ENCODE results near the gene TDRD6.
A peak's percentile ranks its signal among the peaks of the same experiment; 100 is the strongest.
"Not testable (repeated sequence)": the region's sequence is repeated elsewhere in the genome, so short reads cannot be mapped to it uniquely, and the experiment has no call there.

TDRD6 gene, protein sequence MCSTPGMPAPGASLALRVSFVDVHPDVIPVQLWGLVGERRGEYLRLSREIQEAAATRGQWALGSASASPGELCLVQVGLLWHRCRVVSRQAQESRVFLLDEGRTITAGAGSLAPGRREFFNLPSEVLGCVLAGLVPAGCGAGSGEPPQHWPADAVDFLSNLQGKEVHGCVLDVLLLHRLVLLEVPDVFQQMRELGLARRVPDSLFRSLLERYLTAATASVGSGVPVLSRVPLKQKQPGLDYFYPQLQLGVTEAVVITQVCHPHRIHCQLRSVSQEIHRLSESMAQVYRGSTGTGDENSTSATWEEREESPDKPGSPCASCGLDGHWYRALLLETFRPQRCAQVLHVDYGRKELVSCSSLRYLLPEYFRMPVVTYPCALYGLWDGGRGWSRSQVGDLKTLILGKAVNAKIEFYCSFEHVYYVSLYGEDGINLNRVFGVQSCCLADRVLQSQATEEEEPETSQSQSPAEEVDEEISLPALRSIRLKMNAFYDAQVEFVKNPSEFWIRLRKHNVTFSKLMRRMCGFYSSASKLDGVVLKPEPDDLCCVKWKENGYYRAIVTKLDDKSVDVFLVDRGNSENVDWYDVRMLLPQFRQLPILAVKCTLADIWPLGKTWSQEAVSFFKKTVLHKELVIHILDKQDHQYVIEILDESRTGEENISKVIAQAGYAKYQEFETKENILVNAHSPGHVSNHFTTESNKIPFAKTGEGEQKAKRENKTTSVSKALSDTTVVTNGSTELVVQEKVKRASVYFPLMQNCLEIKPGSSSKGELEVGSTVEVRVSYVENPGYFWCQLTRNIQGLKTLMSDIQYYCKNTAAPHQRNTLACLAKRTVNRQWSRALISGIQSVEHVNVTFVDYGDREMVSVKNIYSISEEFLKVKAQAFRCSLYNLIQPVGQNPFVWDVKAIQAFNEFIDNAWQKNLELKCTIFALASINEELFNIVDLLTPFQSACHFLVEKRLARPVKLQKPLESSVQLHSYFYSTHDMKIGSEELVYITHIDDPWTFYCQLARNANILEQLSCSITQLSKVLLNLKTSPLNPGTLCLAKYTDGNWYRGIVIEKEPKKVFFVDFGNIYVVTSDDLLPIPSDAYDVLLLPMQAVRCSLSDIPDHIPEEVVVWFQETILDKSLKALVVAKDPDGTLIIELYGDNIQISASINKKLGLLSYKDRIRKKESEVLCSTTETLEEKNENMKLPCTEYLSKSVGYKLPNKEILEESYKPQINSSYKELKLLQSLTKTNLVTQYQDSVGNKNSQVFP (N-terminal part only)

DNA sequence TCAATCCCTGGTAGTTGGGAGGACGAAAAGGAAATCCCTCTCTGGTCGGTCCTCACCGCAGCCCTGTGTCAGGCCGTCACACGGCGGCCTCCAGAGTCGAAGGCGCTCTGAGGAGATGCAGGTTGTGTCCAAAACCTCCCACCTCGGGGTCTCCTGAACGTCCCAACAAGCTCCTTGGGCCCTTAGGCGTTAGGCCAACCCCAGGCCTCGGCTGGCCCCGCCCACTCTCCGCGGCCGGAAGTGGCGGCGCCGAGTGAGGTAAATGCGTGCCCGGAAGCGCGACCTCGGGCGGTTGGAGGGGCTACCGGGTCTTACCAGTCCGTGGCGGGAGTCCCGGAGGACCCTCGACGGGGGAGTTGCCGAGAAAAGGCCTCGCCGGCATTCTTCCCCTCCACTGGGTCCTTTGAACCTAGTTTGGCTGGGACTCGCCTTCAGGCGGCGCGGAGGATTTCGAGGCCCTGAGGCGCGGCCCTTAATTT is at the start of gene TDRD6:
Gene TDRD6, plus strand, starts transcription at position 267 of the 479 bp plus-strand sequence. CDS start 244 bp downstream, outside the sequence.
- no peak for DNase-seq

DNA sequence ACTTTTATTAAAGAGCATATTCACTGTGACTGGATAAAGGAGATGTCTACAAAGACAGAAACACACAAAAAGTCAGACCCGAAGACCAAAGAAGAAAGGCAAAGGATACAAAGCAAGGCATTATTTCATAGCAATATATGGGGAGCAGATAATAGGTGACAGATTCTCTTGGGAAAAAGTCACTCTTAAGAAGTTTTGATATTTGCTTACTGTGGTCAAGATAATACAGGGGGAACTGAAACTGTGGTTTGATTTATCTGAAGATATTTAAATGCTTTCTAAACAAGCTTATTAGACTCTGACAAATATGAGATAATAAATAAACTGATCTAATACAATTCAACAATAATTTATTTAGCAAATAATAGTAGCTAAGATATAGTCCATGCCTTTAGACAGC is 49.8 kb upstream of the TDRD6 start:
- no peak for DNase-seq

DNA sequence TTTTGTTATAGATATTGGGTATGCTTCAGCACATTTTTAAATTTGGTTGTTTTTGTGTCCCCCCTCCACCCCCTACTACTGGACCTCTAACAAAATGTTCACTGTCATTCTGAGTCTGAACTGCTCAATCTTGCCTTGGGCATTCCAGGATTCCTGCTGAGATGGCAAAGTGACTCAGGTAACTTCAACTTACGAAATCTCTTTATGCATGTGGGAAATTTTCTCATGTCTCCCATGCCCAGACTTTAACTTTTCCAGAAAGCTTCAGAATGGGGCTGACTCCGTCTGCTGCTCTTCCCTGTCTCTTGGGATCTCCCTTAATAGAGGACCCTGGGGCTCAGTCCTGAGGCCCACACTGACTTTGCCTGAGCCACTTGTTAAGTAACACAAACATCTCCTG is 49.0 kb upstream of the TDRD6 start:
- DNase-seq = no peak

DNA sequence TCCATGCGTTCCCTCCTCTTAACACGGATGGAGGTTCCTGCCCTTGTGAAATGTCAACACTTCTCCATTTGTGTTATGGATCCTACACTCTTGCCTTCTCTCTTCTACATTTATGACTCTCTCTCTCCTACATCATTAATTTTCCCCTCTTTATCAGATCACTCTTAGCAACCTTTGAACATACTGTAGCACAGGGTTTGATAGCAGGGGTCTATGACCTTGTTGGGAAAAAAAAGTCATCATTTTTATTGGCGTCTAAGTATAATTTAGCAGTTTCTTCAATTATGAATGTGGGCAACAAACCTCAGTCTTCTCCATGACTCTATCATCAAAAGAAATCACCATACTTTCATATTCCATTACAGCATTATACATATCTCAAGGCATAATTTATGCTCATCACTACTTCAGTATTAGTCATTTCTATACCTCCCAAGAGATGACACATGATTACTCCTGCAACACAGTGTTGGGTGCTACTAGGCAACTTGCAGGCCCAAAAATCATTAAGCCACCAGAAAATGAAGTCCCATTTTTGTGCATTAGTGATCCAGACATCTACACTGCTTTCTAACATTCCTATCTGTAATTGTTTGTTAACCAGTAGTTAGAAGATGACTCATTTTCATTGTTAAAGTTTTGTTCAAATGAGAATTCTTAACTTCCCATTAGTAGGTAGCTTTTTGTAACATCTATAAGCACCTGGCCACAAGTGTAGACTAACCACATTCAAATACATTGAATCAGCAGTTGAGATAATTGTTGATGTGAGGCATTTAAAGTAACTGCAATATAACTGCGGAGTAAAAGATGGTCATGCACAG is 44.5 kb upstream of the TDRD6 start:
- no peak for DNase-seq

DNA sequence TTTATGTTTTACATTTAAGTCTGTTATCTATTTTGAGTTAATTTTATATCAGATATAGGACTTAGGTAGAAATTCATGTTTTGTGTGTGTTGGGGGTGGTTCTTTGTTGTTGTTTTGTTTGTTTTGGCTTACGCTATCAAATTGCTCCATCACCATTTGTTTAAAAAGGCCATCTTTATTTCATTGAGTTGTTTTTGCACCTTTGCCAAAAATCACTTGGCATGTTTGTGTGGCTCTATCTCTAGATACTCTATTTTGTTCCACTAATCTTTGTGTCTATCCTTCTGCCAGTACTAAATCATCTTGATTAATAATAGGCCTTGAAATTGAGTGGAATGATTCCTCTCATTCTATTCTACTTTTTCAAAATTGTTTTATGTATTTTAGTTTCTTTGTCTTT is 42.4 kb upstream of the TDRD6 start:
- DNase-seq = no peak

DNA sequence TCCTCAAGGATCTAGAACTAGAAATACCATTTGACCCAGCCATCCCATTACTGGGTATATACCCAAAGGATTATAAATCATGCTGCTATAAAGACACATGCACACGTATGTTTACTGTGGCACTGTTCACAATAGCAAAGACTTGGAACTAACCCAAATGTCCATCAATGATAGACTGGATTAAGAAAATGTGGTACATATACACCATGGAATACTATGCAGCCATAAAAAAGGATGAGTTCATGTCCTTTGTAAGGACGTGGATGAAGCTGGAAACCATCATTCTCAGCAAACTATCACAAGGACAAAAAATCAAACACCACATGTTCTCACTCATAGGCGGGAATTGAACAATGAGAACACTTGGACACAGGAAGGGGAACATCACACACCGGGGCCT is 39.6 kb upstream of the TDRD6 start:
- not testable (repeated sequence) for DNase-seq

DNA sequence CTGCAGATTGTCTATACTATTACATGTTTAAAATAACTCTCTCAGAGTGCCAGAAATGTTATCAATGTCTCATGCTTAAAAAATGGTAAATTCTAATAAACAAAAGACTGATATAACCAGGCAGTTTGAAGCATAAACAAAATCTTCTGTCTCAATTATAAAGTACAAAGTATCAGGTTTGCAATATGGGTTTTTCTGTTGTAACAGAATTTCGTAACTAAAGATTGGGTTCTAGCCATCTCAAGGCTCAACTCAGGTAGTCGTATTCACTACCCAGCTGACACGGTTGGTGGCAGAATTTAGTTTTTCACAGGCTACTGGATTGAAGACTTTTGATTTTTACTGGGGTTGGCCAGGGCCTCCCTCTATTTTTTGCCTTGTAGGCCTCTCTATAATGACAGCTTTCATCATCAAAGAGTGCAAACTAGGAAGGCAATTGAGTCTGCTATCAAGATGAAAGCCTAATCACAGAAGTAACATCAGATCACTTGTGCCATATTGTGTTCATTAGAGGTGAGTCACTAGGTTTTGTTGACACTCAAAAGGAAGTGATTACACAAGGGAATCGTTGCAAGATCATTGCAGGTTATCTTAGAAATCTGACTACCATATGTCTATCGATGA is 38.7 kb upstream of the TDRD6 start:
- no peak for DNase-seq

DNA sequence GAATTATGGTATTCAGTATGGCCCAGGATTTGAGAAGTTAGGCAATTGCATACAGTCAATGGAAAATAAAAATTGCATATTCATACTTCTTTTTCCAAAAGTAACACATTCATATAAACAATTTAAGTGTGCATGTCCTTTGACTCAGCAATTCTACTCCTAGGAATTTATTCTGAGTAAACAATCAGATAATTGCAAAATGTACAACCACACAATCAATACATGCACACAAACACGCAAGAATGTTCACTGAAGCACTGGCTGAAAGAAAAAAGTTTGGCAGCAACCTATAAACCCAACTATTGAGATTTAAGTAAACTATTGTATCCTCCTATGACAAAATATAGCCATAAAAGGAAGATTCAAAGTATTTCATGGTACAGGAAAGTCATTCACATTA is 36.7 kb upstream of the TDRD6 start:
- no peak for DNase-seq

DNA sequence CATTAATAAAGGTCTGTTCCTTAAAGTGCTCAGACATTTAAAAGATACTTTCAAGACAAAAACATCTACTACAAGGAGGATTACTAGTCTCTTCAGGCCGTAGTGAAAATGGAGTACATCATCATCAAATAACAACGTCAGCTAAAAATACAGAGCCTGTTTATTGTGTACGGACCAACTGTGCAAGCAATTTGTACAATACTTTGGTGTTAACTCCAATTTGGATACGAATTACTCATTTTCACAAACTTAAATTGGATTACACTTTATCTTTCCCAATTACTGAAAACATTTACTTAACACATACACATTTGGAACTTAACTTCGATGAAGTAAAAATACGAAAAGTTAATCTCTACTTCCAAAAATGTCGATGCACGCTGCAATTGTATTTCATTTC is 35.9 kb upstream of the TDRD6 start:
- DNase-seq = no peak

DNA sequence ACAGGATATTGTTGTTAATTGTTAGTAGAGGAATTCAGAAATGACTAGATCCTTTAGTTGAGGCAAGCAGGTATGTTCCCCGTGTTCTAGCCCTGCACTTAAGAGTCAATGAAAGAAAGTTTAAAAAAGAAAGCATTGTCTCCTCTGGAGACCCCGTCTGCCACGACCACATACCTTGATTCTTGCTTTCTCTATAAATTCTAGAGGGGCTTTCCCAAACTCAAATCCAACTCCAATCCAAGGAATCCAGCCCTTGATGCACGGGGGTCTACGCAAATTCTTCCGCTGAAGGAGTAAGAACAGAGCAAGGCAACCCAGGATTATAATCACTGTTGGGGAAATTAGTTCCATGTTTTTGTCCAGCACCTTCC is 35.5 kb upstream of the TDRD6 start:
- DNase-seq = no peak

DNA sequence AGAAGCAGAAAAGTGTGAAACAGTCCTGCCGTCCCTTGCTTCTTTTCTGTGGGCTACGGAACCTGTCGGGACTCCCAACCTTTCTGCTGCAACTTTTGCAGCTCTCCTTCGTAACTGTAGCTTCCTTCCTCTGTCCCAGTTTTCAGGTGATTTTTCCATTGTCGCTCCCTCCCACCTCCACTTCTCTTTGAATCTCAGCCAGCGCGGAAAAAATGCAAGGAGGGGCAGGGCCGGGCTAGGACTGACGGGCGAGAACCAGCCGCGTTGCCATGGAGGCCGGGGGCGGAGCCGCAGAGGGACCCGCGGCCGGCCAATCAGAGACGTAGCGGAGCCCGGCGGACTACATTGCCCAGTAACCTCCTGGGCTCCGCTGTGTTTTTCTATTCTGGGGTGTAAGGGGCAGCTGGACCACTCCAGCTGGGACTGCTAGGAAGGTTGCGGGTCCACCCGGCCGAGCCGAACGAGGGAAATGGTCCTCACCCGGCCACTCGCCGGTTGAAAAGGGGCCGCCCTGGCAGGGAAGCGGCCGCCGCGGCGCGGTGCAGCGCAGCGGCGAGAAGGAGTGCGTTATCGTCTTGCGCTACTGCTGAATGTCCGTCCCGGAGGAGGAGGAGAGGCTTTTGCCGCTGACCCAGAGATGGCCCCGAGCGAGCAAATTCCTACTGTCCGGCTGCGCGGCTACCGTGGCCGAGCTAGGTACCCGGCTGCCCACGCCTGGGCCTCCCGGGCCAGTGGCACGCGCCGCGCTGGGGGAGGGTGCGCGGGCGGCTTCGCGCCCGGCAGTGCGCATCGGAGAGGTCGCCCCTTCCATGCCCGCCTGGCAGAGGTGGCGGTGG is 34.9 kb upstream of the TDRD6 start, which contains the start of the genes CYP39A1 and SLC25A27:
Gene CYP39A1, minus strand, starts transcription at position 216 of the 836 bp plus-strand sequence. CDS start 236 bp downstream, outside the sequence.
Gene SLC25A27, plus strand, starts transcription at position 373 of the 836 bp plus-strand sequence. Its CDS starts 218 bp downstream, at position 591.
- DNase-seq = peak; percentile 53 to 90

DNA sequence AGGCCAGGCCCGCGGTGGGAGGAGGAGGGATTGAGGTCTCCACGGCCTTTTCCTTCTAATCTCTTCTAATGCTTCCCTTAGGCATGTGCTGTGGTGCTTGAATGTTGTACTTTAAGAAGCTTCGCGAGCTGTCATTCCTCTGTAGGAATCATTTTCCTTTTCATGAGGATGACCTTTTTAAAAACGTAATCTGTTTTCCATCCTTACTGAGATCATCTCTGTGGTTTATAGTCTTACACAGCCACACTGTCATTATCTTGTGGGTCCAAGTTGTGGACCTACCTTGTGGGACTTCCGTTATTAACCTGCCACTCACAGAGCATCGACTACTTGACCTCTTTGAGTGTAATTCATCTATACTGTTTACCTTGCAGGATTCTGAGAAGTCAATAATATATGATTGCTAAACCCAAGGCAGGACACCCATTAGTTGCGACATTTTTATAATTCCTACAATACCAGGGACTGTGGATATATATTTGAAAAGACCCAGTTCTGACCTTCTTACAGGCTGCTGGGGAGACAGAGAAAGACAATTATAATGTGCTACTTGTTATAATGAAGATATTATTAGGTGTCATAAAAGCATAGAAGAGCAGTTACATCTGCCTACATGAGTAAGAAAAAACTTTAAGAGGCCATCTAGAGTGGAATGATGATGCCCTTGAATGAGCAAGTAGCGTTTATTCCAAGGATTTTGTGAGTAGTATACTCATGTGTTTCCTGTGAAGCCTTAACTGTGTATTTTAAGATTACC is 34.1 kb upstream of the TDRD6 start:
- no peak for DNase-seq

DNA sequence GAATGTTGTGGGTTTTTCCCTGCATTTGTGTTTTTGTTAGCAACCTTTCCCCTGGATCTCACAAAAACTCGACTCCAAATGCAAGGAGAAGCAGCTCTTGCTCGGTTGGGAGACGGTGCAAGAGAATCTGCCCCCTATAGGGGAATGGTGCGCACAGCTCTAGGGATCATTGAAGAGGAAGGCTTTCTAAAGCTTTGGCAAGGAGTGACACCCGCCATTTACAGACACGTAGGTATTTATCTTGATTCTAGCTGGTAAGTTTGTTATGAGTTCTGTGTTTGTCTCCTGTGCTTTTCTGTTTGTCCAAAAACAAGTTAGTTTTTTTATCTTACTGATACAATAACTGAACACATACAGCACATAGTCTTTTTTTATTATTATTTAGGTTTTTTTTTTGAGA is 31.9 kb upstream of the TDRD6 start:
- peak in 1 of 2 experiments; percentile 31 for DNase-seq

DNA sequence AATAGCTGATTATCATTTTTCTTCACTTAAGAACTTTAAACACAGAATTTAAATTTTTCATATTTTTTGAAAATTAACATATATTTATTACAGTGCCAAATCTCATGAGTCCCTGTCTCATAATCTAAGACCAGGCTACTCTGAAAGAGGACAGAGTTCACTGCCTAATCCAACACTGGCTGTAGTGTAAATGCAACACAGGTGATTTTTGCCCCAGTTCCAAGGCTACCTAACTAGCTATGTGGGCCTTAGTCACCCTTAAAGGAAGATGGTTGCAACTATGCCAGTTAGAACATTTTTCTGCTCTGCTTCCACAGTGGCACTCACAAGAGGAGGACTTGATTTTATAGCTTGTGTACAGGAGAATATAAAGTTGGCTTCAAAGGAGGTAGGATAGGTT is 30.0 kb upstream of the TDRD6 start:
- DNase-seq = no peak

DNA sequence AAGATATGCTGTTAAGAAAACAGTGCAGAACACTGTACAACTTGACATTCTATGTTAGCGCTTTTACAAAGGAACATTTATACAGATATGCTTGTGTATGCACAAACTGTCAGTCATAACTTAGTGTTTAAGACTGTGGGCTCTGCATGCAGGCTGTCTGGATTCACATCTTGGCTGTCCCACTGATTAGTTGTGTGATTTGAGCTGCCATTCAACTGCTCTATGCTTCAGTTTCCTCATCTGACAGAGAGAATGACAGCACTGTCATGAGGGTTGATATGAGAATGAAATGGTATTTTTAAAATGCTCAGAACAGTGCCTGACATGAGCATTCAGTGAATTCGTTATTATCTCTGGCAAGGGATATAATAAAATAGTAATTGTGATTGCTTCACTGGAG is 26.2 kb upstream of the TDRD6 start:
- no peak for DNase-seq

DNA sequence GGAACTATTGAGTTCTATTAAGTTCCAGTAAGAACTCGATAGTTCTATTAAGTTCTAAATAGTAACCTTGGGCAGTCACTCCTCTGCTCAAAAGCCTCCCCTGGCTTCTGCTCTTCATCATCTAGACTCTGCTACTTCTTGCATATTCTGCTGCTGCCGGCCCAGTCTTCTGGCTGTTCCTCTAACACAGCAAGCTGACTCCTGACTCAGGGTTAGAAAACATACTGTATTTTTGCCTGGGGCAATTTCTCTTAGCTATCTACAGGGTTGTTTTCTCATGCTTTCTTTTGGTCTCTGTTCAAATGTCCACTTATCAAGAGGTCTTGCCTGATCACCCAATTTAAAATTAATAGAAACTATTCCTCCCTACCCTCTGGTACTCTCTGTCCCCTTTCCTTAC is 20.3 kb upstream of the TDRD6 start:
- DNase-seq = no peak

DNA sequence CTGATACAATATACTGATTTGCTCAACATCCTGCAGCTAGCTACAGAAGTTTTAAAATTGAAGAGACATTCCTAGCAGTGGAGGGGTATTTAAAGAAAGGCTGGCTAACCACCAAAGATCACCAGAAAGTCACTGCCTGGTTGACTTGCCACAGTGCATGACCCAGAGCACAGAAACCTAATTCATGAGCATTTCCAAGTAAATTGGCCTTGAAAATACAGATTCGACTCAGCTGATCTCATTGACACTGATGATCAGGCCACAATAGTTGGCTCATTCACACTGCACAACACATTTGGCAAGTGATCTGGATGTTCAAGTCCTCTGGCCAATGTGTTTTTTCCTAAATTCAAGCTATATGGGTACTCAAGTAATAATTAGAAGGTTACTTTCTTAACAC is 13.3 kb upstream of the TDRD6 start:
- DNase-seq = no peak

DNA sequence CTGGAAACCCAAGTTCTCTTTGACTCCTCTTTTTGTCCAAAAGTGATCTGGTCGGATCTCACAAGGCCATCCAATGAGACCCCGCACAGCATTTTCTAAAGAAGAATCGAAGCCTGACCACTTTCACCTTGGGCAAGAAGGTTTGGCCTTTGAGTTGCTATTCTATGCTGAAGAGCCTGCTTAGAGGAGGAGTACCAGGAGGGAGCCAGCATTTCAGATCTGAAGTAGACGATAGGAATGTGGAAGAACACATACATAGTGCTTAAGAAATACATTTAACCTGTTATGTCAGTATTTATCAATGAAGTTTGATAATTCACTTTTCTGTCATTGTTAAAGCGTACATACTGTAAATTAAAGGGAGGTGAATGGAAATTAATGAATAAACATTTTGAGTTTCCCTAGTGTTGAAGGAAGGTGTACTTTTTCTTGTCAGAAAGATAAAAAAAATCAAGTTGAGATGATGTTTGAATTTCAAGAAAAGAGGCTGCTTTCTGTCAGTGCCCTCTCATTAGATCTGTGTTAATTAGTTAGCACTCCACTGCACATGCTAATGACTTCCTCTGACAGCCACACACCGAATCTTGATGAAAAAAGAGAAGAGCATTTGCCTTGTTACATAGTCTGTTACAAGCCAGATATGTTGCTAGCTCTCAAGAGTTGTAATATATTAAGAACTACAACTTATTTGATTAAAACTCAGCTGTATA is 10.9 kb upstream of the TDRD6 start:
- DNase-seq = no peak

DNA sequence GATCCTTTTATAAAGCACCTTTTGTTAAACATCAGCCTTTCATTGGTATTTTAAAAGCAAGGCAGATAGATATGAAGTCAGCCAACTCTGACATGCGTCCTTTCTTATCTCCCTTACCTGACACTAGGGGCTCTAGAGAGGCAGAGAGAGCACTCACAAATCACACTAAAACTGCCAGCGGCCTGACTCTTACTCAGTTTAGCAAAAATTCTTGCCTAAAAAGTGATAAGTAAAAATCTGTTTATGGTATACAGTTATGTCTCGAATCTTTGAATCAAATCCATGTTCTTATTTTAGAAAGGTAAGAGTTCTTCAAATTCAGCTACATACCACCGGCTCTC is 10.4 kb upstream of the TDRD6 start:
- peak in 1 of 2 experiments; percentile 17 for DNase-seq
